Endometrium (tissue), 2 donors: ENCODE measurements around the gene KSR1.
"Not testable (repeated sequence)": the region's sequence is repeated elsewhere in the genome, so short reads cannot be mapped to it uniquely, and the experiment has no call there.

ENCODE experiments used
- FAIRE-seq: peaks from 2 replicates; lab custom pipeline; 2012; peaks lifted over from hg19 to GRCh38; lab: Jason Lieb, UNC
- donor health status: control.
- donor health status: control.

Gene KSR1

DNA sequence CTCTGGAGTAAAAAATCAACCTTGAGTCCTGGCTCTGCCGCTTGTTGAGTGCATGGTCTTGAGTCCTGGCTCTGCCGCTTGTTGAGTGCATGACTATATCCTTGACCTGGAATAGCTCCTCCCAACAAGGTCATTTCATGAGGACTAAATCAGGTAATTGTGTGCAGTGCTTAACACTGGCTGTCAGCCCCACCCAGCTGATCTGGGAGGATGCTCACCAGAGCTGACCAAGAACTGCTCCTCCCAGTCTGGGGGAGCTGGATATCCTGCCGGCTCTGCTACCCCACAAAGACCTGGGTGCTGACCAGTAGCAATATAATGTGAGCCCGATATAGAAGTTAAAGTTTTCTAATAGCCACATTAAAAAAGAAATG is 154.0 kb downstream of the KSR1 start:
- FAIRE-seq = no peak

GRCh38 chr17:27612160-27612770 is 156.0 kb downstream of the KSR1 start:
- no peak for FAIRE-seq

DNA sequence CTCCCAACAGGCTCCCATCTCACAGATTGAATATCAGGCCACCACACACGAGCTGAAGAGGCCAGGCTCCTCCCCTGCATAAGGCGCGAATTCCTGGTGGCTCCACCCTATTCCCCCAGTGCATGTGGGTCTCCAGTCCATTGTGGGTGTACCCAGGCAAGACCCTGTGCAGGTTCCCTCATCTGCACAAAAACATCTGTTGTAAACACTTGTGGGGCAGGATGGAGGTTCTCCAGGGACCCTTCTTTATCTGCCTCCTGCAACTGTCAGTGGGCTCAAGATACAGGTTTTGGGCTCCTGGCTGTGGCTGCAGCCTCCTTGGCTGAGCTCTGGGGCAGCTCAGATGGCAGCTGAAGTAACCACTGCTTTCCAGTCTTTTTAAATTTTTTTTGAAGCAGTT is 157.2 kb downstream of the KSR1 start:
- FAIRE-seq = no peak

- FAIRE-seq = no peak
Measured at GRCh38 chr17:27615121-27615520, 158.9 kb downstream of the KSR1 start.

- no peak for FAIRE-seq
Measured at GRCh38 chr17:27616414-27616813, 160.2 kb downstream of the KSR1 start.

DNA sequence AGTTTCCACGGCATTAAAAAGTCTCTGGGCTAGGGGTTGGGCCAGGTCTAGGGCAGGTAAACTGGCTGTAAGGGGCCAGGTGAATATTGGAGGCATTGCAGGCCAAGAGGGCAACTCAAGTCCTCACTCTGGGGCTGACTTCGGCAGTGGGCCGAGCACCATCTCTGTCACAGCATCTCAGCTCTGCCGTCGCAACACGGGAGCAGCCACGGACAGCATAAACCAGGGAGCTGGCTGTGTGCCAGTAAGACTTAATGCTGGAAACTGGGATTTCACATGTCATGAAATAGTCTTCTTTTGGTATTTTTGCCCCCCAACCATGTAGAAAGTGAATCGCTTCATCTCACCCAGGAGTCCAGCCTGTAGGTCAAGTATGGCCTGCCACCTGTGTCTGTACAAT is 162.2 kb downstream of the KSR1 start:
- no peak for FAIRE-seq

GRCh38 chr17:27620721-27621120 is 164.5 kb downstream of the KSR1 start:
- FAIRE-seq = no peak

DNA sequence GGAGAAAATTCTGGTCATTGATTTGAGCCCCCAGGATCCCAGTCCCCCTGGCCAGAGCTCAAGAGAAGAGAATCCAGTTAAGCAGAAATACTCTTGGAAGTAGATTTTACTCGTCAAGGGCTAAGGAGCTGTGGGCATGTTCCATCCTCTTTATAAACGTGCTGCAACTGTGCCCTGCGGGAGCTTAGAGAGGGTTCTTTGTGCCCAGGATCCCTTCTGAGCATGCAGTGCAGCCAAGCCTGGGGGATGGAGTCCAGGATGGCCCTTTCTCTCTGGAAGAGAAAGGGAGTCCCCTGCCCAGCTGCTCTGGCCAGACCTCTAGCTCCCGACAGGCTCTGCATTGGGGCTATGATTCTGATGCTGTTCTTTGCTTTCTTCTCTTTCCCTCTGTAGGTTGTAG is 165.3 kb downstream of the KSR1 start:
- FAIRE-seq = no peak

- no peak for FAIRE-seq
Measured at GRCh38 chr17:27621942-27622559, 165.8 kb downstream of the KSR1 start.

GRCh38 chr17:27622986-27623385 is 166.7 kb downstream of the KSR1 start:
- FAIRE-seq = no peak

DNA sequence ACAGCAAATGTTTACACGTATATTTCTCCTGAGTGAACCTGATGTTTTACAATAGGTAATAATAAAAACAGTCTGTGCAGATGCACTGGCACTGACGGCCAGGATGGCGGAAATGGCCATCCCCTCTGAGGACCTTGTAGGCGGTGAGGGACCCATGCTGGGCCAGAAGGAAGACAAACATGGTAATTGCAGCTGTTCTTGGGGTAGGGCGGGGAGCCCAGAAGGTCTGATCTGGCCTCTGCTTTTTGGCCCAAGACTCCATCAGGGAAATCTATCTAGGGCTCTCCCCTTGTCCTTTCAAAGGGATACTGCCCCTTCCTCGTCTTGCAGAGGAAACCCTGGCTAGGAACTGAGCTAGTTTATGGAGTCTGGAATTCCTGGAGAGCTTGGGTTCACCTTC is 167.4 kb downstream of the KSR1 start:
- no peak for FAIRE-seq

DNA sequence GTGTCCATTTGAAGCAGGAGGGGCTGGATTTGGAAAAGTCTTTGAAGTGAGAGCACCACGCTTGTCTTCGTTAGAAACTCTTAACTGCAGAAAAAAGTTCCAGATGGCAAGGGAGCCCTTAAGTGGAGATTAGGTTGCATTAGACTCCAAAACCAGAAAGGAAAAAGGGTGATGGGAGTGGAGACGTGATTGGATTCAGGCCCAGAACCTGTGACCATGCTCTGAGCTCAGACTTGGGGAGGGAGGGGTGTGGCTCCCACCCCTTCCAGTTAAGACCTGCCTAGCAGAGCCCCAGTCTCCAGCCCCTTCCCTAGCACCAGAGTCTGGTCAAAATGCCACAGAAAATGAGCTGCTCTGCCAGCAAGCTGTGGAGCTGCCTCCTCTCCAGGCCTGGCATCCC is 168.3 kb downstream of the KSR1 start:
- no peak for FAIRE-seq

DNA sequence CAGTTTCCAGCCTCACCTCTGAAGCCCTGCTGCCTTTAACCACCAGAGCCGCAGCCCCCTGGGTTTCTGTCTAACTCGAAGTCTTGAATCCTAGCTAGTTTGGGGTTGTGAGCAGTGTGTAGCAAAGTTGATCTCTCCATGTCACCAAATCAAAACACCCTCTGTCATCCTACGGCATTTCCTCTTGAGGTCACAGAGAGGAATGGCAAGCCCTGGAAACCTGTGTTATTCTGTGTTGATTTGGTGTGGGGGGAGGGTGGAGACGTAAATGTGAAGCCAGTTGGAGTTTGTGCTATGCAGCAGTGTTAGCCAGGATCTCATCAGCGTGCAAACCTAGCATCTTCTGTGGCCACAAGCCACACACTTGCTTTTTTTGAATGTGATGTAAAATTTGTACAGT is 169.6 kb downstream of the KSR1 start:
- FAIRE-seq = no peak

GRCh38 chr17:27627514-27627913 is 171.3 kb downstream of the KSR1 start:
- no peak for FAIRE-seq

GRCh38 chr17:27628376-27628775 is 172.1 kb downstream of the KSR1 start:
- no peak for FAIRE-seq

GRCh38 chr17:27629260-27629659 is 173.0 kb downstream of the KSR1 start:
- not testable (repeated sequence) for FAIRE-seq

DNA sequence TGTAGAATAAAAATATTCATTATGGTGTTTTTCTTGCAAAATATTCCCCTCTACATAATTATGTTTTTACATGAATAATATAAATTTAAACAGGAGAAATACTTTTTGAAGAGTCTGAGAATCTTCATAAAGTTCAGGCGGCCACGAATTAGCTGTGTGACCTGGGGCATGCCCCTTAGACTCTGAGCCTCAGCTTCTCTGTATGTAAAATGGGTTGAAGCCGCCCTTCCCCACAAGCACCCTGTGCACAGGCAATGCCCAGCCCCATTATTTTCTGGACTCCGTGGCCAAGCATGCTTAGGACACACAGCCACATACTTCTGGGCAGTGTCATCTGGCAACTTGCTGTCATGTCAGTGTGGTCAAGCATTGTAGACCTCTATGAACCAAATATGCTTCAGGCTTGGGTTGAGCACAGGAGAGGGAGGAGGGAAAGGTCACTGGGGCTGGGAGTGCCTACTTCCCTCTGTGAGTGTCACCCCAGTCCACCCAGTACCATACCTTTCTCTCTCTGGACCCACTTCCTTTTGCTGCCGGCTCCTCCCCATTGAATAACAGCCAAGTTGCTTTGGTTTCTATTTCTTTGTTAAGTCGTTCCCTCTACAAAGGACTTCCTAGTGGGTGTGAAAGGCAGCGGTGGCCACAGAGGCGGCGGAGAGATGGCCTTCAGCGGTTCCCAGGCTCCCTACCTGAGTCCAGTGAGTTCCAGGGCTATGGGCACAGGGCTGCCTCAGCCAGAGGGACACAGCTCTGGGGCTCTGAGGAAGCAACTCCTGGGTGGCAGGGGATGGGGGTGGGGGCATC is 174.6 kb downstream of the KSR1 start, which contains the start of gene LGALS9:
Gene LGALS9, plus strand, starts transcription at position 582 of the 804 bp plus-strand sequence. Its CDS starts 78 bp downstream, at position 660.
- no peak for FAIRE-seq

- FAIRE-seq = no peak
Measured at GRCh38 chr17:27631411-27631760, 175.1 kb downstream of the KSR1 start.

- no peak for FAIRE-seq
Measured at GRCh38 chr17:27631897-27632725, 175.9 kb downstream of the KSR1 start.

DNA sequence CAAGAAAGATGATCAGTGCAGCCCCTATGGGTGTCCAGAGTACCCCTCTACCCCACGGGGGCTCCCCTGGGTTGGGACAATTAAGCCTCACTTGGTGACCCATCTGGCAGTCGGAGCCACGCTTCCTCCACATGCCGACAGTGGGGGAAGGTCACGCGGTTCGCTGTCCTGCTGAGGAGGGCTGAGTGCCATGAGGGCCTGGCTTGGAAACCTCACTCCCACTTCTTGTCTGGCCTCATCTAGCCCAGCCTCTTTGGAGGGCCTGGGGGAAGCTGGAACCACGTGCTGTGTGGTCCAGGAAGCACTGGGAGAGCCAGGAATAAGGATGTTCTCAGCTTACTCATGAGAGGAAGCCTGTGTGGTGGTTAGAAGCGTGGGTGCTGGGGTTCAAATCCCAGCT is 176.5 kb downstream of the KSR1 start:
- peak; percentile 59 for FAIRE-seq

DNA sequence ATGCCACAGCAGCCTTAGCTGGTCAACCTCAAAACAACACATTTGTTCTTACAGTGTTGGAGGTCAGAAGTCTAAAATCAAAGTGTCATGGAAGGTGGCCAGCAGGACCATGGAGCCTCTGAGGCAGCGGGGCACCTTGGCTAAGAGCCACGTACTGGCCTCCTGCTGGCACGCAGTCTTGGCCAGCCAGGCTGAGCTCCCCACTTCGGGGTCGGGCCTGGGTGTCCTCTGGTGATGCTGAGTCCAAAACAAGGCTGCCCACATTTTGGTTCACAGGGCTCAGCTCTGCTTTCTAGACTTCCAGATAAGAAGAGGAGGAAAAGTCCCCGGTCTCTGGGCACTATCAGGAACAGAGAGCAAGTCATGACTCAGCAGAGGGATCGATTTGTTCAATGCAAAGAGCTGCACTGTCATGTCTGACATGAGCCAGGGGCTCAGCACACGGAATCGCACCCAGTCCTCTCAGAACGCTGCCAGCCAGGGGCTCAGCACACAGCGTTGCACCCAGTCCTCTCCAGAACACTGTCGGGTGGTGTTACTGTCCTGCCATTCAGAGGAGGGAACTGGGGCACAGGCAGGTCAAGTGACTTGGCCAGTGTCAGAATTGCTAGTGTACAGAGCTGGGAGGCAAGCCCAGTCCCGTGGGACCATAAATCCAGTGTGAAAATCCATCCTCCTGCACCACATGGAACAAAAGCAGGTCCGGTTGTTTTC is 177.2 kb downstream of the KSR1 start:
- FAIRE-seq = no peak

GRCh38 chr17:27634026-27634335 is 177.7 kb downstream of the KSR1 start:
- no peak for FAIRE-seq
